ENCODE results near the gene TTC7B.

The TTC7B gene

DNA sequence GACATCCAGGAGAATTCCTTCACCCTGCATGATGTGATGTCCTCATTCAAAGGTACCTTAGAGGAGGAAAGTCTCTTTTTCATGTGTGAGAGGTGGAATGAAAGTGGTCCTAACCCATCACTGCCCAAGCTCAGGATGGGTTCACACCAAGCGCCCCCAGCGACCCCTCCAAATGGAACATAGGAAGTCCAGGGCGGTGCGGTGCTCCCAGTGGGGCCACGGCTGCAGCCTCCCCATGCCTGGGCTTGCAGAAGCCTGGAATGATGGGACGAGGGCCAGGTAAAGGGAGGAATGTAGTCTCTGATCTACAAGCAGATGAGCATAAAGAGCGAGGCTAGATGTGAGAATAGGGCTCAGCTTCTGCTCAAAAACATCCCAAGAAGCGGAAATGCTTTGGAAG is 196.3 kb downstream of the TTC7B start:
- DNase-seq (ENCODE audit: low read depth, low spot score) = no peak

DNA sequence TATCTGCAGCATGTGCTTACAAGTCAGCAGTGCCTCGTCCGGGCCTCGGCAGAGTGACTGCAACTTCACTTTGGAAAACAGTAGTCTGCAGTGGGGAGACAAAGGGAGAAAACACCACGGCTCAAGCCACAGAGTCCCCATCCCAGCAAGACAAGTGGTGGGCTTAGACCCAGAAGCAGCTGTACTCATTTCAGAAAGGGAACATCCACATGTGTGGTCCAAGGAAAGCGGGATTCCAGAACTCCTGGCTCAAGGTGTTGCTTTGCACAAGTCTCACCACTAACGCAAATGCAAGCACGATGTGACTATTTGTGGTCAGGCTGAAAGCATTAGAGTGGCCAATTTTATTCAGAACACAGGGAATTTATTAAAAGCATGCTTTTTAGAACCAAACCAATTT is 198.3 kb downstream of the TTC7B start:
- no peak for DNase-seq (ENCODE audit: low read depth, low spot score)

DNA sequence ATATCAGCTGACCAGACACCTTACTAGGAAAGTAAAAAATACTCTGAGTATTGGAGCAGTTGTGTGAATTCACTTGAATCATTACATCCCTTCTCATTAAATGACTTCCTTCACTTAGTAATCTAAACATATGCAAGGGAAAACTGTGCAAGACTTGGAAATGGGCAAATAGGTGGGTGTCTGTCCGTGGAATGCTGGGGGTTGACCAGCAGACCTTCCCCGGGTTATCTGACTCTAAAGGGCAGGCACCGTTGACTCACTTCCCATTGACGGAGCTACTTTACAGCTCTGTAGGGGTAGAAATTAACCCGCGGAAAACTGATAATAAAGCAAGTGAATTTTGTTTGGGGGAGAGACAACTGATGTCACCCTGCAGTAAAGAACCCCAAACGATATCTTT is 199.3 kb downstream of the TTC7B start:
- no peak for DNase-seq (ENCODE audit: low read depth, low spot score)

DNA sequence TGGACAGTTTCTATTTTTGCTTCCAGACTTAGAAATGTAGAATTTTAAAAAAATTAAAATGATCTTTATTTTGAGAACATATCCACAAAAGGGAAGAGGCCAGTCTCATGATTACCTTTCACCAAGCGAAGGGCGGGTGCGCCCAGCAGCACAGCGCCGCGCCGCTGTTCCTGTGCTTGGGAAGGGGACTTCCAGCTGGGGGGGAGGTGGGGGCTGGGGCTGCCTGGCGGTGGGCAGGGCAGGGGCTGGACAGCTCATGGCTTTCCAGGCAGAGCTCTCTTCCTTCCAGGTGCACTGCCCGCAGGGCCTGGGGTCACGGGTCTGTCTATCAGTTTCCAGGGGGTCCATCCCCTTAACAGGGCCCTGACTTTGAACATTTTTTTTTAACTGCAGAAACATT is 199.9 kb downstream of the TTC7B start:
- no peak for DNase-seq (ENCODE audit: low read depth, low spot score)

DNA sequence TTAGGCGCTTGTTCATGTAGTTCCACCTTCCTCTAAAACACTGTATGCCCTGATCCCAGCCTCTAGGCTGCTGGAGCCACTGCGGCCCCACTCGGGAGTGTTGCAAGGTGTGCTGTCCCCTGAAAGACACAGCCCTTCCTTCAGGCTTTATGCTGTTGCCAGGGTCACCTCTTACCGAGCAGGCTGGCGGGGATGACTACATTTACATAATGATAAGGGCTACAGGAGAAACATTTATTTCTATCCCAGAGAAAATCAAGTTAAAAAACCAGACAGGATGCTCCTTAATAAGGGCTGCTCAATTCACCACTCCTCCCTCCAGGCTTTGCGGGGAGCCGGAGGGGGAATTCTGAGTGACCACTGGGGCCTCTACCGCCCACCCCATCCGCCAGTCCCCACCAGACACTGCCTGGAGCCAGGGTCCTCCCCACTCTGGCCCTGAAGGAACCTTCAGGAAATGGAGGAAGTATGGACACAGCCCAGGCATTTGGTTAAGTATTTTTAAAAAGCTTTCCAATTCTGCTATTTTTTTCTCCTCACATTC is 200.6 kb downstream of the TTC7B start:
- no peak for DNase-seq (ENCODE audit: low read depth, low spot score)

DNA sequence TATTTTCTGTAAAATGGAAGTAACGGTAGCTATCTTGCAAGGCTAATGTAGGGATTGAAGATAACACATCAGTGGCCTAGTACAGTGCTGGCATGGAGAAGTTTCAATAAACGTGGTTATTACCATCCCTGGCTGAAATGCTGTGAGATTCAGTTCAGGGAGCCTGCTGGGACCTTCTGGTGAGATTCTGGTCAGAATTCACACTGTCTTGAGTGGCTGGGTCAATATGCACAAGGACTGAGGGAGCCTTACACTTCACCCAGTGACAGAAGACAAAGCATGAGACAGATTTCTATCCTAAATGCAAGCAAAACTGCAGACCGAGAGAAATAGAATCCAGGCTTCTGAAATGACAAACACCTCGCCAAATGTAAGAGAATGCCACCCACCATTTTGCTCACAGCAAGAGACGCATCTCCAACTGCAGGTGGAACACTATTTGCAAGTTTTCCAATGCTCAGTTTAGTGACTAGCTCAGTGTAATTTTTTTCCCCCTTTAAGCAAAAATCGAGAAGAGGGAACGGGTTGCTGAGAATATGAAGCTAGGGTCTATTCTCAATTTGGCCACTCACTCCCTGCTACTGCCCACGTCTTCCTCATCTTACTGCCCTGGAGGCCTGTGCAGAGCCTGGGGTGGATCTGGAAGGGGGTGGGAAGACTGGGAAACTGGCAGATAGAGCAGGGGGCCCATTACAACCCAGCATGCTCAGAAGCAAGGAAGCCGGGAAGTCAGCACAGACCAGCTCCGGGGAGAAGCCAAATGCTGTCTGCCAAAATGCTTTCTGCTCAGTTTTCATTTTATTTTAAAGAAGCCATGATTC is 201.3 kb downstream of the TTC7B start:
- DNase-seq (ENCODE audit: low read depth, low spot score) = no peak

DNA sequence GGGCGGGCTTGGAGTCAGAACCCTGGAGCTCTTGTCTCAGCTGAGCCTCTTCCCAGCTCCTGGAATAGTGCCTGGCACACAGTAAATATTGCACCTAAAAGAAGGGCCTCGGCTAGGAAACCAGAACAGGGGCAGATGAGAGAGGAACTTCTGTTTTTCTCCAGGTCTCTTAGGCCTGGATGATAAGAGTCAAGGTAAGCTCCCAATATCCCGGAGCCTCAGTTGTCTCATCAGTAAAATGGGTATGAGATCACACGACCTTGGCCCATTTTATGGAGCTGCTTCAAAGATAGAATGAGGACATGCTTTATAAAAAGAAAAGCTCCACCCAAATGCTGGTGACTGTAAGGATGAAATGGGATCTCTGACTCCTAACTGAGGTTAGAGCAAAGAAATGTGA is 202.2 kb downstream of the TTC7B start:
- no peak for DNase-seq (ENCODE audit: low read depth, low spot score)

DNA sequence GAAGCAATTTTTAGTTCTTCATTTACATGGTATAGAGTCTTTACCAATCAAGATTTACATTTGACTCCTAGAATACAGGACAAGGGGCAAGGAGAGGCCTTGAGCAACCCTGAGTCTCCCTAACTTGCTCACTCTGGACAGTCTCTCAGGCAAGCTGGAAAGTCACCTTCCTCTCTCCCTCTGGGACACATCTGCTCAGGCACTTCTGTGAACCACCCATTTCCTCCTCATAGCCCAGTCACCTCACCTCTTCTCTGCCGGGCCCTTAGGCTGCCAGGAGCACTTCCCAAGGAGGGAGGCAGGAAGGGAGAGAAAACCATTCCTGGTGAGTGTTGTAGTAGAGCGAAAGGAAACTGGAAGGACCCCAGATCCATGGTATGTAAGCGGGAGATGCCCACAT is 202.8 kb downstream of the TTC7B start:
- no peak for DNase-seq (ENCODE audit: low read depth, low spot score)

DNA sequence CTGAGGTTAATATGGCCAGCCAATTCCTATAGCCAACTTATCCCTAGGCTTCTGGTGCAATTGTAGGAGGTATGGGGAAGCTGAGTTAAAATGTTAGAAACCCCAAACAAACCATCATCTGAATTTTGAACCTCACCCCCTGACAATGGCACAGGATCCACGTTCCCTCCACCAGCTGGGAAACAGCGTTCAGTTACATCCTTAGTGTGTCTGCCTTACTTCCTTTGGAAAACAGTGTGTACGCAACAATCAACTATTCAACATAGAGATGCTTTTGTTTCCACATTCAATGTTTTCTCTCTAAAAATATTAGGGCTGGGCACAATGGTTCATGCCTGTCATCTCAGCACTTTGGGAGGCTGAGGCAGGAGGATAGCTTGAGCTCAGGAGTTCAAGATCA is 203.4 kb downstream of the TTC7B start:
- no peak for DNase-seq (ENCODE audit: low read depth, low spot score)

DNA sequence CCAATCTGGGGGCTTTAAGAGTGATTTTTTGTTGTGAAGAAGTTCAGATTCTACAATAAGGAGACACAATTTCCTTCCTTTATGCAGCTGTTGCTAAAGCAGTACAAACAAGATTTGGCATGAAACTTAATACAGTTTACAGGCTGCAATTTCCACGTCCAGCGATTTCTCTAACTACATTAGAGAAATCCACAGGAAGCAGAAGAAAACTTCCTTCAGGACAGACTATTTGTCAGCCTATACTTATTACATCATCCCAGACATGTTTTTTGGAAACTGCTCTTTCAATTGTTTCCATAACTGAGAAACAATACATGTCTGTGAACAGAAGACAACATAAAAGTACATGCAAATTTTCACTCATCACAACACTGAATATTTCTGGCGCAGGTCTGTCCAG is 204.3 kb downstream of the TTC7B start:
- DNase-seq (ENCODE audit: low read depth, low spot score) = no peak

DNA sequence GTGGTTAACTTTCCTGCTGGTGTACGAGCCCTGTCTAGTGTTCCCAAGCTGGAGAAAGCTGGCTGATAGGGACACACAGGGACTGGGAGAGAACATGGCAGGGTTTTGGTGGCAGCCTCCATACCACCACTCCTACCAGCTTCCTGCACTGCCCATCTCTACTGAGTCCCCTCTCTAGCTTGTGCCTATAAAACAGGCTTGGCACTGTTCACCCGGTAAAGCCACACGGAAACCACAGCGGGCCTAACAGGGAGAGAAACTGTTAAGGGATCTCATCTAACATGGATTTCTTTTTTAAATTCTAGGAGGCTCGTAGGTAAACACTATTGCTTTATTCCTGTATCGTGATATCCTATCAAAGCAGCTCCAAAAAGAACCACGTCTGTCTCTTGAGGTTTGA is 204.7 kb downstream of the TTC7B start:
- no peak for DNase-seq (ENCODE audit: low read depth, low spot score)

DNA sequence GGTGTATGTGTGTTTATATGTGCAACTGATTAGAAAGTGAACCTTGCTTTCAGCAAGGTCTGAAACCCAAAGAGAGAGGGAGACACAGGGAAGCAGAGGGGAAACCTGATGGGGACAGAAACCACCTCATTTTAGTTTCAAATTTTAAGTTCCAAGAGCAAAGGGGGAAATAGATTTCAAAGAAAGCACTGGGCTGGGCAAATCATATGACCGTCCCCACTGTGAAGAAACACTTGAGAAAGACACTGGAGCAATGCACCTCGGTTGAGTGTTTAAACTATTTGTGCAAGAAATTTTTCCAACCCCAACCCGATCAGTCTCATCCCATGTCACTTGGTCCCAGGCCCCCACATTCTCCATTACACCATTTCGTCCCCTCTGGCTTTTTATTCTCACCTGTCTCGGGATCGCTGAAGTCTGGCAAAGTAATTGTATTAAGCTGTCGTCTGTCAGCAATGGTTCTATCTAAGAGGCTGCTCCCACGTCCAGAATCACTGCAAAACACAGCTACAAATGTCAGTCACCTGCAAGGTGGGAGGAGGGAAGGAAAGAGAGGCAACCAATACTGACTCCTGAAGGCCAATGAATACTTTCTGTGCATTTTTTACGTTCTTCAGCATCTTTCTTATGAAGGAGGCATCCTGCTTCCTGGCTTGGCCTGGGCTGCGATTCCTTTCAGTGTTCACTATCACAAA is 205.7 kb downstream of the TTC7B start:
- DNase-seq (ENCODE audit: low read depth, low spot score) = no peak

DNA sequence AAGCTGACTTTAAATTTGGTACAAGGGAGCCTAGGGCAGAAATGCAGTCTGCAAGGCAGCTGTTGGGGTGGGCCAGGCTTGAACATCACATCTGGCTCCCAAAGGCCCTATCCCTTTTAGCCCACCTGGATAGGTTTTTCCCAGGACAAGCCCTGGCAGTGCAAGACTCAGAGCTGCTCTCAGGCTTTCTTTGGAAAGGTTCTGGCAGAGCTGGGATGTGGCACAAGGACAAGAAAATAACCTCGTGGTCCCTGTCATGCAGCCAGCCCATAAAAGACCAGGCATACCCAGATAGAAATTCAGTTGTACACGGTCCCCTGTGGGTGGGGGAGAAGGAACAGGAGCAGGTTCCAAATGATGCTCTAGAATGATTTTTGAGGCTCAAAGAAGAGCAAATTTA is 206.9 kb downstream of the TTC7B start:
- DNase-seq (ENCODE audit: low read depth, low spot score) = no peak

DNA sequence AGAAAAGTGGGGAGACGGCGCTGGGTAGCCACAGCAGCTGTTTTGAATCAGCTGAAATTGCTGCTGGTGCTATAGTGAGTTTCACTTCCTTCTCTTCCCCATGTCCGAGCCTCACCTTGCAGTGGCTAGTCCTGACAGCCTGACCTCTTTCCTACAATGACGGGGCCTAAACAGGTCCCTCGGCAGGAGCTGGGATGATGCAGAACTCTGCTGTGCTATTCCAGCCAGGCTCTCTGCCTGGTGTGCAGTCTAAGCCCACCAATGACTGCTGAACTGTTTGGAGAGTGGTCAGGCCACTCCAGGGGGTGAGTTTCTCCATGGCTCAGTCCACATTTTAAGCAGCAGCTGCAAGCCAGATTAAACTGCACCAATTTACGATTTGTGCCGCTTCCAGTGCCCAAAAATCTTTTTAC is 207.3 kb downstream of the TTC7B start:
- peak; percentile 21 for DNase-seq (ENCODE audit: low read depth, low spot score)

DNA sequence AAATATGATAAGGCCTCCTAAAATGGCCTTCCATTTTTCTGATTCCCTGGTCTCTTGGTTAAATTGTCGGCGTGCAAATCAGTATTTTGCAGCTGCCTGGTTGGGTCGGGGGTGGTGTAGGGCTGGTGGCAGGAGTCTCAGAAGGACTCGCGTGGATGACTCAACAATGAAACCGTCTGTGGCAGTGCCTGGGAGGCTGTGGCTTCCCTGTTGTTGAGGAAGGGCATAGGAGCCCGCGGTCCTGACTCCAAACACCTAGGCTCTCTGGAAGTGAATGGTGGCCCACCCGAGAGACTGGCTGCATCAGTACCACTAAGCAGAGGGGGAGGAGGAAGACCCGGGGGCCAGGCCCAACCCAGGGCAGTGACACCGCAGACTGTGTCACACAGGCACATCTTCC is 207.9 kb downstream of the TTC7B start:
- DNase-seq (ENCODE audit: low read depth, low spot score) = no peak

DNA sequence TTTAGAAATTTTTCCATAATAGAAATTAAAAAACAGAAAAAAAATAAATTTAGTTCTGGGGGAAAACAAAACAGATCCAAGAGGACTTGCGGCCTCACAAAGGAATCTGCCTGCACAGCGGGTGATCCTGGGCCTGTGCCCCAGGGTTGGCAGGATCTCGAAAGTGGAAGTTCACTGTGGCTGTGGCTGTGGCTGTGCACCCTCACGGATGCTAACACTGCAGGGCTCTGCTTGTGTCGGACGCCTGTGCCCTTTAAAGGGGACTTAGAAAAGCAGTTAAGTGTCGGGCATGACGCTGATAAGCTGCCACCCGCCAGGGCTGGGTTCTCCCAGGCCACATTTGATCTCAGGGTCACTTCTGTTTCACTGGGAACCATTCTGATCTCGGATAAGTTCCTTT is 209.1 kb downstream of the TTC7B start:
- no peak for DNase-seq (ENCODE audit: low read depth, low spot score)

DNA sequence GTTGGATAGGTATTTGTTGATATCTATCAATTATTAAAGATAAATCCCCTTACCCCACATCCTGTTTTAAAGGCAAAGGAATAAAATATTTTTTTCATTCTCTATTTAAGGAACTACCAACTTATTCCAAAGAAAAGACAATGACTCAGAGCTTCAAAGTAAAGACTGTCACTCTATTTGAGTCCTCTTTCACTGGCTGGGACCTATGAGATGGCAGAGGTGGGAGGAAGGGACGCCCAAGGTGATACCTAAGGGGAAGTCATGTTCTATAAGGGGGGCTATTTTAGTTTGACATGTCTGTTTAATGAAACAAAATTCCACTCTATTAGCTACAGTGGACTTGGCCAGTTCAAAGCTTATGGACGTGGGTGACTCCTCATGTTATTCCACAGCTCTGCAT is 209.8 kb downstream of the TTC7B start:
- no peak for DNase-seq (ENCODE audit: low read depth, low spot score)

DNA sequence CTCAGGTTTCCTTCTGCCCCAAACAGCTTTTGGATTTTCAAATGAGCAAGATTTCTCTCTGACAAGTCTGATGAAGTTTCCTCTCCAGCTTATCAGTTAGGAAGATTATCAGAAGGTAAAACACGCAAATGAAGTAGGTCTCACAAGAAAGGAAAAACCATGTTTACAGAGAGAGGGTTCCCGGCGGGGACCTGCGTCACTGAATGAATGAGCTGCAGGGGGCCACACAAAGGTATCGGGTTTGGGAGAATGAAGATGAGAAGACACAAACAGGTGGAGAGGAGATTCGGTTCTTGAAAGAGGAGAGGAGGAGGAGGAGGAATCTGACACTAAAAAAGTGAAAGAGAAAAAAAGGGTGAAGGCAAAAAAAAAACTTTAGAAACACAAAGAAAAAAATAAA is 210.8 kb downstream of the TTC7B start:
- no peak for DNase-seq (ENCODE audit: low read depth, low spot score)

DNA sequence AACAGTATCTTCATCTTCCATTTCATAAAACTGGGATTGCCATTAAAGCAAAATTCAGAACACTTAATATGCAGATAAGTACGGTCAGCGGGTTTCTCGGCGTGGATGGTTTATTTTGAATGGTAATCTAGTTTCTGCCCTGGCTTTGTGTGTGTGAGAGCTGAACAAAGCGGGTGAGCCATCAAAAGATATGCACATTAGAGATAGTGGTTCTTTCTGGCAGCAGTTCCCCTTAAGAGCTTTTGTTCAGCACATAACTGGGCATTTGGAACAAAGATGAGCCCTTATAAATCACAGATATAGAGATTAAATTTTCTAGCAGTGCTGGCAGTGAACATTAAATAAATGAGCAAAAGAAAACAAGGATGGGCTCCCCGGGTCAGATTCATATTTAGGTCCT is 211.9 kb downstream of the TTC7B start:
- no peak for DNase-seq (ENCODE audit: low read depth, low spot score)

DNA sequence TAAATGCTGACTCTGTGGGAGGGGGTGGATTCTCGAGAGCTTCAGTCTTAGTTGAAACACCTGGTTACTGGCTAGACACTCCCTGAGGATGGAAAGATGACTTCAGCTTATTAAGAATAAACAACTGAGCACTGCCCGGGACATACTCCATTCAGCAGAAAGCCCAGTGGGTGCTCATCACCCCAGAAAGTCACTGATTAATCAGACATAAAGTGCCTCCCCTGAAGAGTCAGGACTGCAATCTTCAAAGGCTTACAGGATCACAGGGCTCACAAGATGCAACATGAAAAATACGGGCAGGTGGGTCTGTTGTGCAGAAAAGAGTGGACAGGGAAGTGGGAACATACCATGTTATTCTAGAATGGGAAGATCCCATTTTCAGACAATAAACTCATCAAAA is 212.4 kb downstream of the TTC7B start:
- DNase-seq (ENCODE audit: low read depth, low spot score) = no peak

DNA sequence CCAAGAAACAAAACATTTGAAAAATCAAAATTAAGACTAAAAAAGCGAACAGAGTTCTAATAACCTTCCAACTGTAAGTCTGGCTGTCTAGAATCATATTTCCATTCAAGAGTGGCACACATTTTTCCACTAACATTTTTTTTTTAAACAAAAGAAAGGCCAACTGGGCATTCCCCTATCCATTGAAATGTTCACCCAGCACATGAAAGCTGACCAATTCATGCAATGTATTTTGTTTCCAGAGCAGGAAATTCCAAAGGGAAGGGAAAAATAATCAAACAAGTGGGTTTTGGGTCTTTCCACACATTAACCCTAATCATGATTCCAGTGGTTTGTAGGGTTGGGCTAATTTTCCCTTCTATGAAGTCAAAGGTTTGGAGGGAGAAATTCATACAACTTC is 212.9 kb downstream of the TTC7B start:
- DNase-seq (ENCODE audit: low read depth, low spot score) = no peak

DNA sequence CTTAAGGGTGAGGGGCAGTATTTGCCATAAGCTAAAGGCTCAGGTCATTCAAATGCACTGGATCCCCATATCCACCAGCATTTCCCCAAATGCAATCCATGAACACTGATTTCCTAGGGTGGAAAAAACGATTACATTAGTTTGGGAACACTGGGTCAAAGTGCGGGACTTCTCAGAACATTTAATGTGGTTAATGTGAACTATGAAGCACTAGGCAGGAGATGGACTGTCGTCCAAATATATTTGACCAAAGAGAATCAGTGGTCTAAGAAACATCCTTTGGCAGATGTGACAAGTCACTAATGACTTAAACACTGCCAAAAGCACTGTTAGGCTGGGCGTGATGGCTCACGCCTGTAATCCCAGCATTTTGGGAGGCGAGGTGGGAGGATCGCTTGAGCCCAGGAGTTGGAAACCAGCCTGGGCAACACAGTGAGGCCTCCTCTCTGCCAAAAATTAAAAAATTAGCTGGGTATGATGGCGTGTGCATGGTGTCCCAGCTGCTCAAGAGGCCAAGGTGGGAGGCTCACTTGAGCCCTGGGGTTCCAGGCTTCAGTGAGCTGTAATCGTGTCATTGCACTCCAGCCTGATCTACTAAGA is 214.0 kb downstream of the TTC7B start:
- no peak for DNase-seq (ENCODE audit: low read depth, low spot score)

DNA sequence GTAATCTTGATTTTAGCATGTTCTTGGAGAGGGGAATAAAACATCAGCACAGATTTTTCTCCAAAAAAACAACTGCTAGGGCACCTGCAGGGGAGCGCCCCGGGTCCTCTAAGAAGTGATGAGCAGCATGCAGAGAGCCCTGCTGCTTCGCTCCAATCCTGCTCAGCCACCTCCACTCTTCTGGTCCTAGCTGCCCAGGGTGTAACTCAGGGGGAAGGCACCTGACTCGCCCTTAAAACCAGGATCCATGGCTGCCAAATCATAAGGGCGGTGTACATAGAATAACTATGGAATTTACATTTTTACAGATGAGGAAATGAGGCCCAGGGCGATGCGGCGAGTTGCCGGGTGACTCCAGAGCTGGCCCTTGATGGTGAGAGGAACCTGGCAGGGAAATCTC is 214.7 kb downstream of the TTC7B start:
- no peak for DNase-seq (ENCODE audit: low read depth, low spot score)

Data from brain pericyte (primary cell).